GM23338 (cell line): Measurements from ENCODE around the gene CACNA2D4. TPM values are rescaled to one million over a fixed set of nuclear protein-coding genes. Genes with fewer than 3 reads are reported as not detected.

Source experiments
- ATAC-seq: fragments of 200-7000 bp; cut with Tn5 transposase; 3 replicates; pipeline ENCODE4 v1.9.1; 2020
- DNase-seq: peaks from one replicate; pipeline ENCODE4 v3.0.0-alpha.2; 2015; ENCODE audit warnings: low spot score
- H2AFZ ChIP-seq: fragments of 200-600 bp; sonication (generic); 2 replicates; pipeline ENCODE4 v1.8.0; 2016; ENCODE audit warnings: antibody characterized with exemption, mild to moderate bottlenecking, moderate library complexity
- H3F3A ChIP-seq: fragments of 200-600 bp; sonication (generic); replicated peaks from 2 replicates; pipeline ENCODE4 v1.8.0; 2017; ENCODE audit warnings: antibody characterized with exemption, mixed run types, low read depth
- H3K27ac ChIP-seq: fragments of 200-600 bp; sonication (generic); 2 replicates; pipeline ENCODE4 v1.6.1; 2016; ENCODE audit warnings: low read depth
- H3K27me3 ChIP-seq: fragments of 200-600 bp; sonication (generic); 2 replicates; pipeline ENCODE4 v1.8.0; 2016; ENCODE audit warnings: mild to moderate bottlenecking, mixed run types, moderate library complexity; ENCODE audit not compliant: insufficient read depth
- H3K36me3 ChIP-seq: fragments of 200-600 bp; sonication (generic); 2 replicates; pipeline ENCODE4 v1.8.0; 2016; ENCODE audit warnings: mild to moderate bottlenecking; ENCODE audit not compliant: insufficient read depth
- H3K4me1 ChIP-seq: fragments of 200-600 bp; sonication (generic); 2 replicates; pipeline ENCODE4 v1.8.0; 2016; ENCODE audit warnings: mild to moderate bottlenecking, moderate library complexity; ENCODE audit not compliant: insufficient read depth
- H3K4me2 ChIP-seq: fragments of 200-600 bp; sonication (generic); 2 replicates; pipeline ENCODE4 v1.7.1; 2017; ENCODE audit warnings: mixed run types
- H3K4me3 ChIP-seq: fragments of 200-600 bp; sonication (generic); 2 replicates; pipeline ENCODE4 v1.6.1; 2016; ENCODE audit warnings: mixed run types
- H3K79me2 ChIP-seq: fragments of 200-600 bp; sonication (generic); replicated peaks from 2 replicates; pipeline ENCODE4 v1.8.0; 2017; ENCODE audit warnings: mild to moderate bottlenecking; ENCODE audit not compliant: insufficient read depth
- H3K9me2 ChIP-seq: fragments of 200-600 bp; sonication (generic); 2 replicates; pipeline ENCODE4 v1.8.0; 2017; ENCODE audit not compliant: insufficient read depth
- H4K20me1 ChIP-seq: fragments of 200-600 bp; sonication (generic); replicated peaks from 2 replicates; pipeline ENCODE4 v1.8.0; 2017; ENCODE audit warnings: mild to moderate bottlenecking; ENCODE audit not compliant: insufficient read depth
- H3K27ac Mint-ChIP-seq: 2 replicates; pipeline ENCODE4 v1.8.0; 2020; ENCODE audit warnings: inconsistent platforms, mild to moderate bottlenecking, moderate library complexity, mixed read lengths
- H3K27me3 Mint-ChIP-seq: 3 replicates; pipeline ENCODE4 v1.8.0; 2022; ENCODE audit warnings: low read depth, mild to moderate bottlenecking, moderate library complexity, mixed read lengths, inconsistent platforms; ENCODE audit not compliant: insufficient read depth, poor library complexity
- H3K36me3 Mint-ChIP-seq: 3 replicates; pipeline ENCODE4 v1.8.0; 2021; ENCODE audit warnings: low read depth, mild to moderate bottlenecking, inconsistent platforms, moderate library complexity, mixed read lengths
- H3K4me1 Mint-ChIP-seq: 3 replicates; pipeline ENCODE4 v1.8.0; 2020; ENCODE audit warnings: mild to moderate bottlenecking, inconsistent platforms, mixed read lengths
- H3K4me3 Mint-ChIP-seq: 3 replicates; pipeline ENCODE4 v1.8.0; 2021; ENCODE audit warnings: moderate library complexity, mild to moderate bottlenecking, inconsistent platforms, mixed read lengths
- H3K9me3 Mint-ChIP-seq: 3 replicates; pipeline ENCODE4 v1.8.0; 2020; ENCODE audit warnings: moderate library complexity, mild to moderate bottlenecking, inconsistent platforms, mixed read lengths
- CREB1 ChIP-seq: fragments of 250-450 bp; sonication (Bioruptor Pico); IDR thresholded peaks from 2 replicates; pipeline ENCODE4 v1.5.0; 2020; ENCODE audit warnings: low read depth, mild to moderate bottlenecking, moderate library complexity
- CTCF ChIP-seq, 2 experiments: fragments of 200-600 bp in 1 of 2; sonication (generic) in 1 of 2; conservative IDR thresholded peaks; 2 replicates each; pipeline versions ENCODE4 v1.5.1 to v1.6.1; 2016 to 2017; ENCODE audit warnings: antibody characterized with exemption in 2 of 2, low read depth in 2 of 2, mild to moderate bottlenecking in 2 of 2, moderate library complexity in 1 of 2
- EZH2 ChIP-seq: fragments of 200-600 bp; sonication (generic); IDR thresholded peaks from one replicate; pipeline ENCODE4 v1.8.0; 2017; ENCODE audit warnings: antibody characterized with exemption, mild to moderate bottlenecking, low read depth; ENCODE audit not compliant: unreplicated experiment
- EZH2phosphoT487 ChIP-seq: fragments of 200-600 bp; sonication (generic); IDR thresholded peaks from one replicate; pipeline ENCODE4 v1.8.1; 2018; ENCODE audit warnings: antibody characterized with exemption; ENCODE audit not compliant: unreplicated experiment
- JUNB ChIP-seq: IDR thresholded peaks from one replicate; pipeline ENCODE4 v1.6.1; 2016; ENCODE audit warnings: antibody characterized with exemption; ENCODE audit not compliant: unreplicated experiment
- NANOG ChIP-seq: IDR thresholded peaks from 2 replicates; pipeline ENCODE4 v1.6.1; 2016; ENCODE audit warnings: antibody characterized with exemption, borderline replicate concordance
- POLR2AphosphoS5 ChIP-seq: IDR thresholded peaks from 2 replicates; pipeline ENCODE4 v1.6.1; 2016; ENCODE audit warnings: antibody characterized with exemption, low read depth
- STAT1 ChIP-seq: IDR thresholded peaks from one replicate; pipeline ENCODE4 v1.6.1; 2016; ENCODE audit warnings: antibody characterized with exemption; ENCODE audit not compliant: unreplicated experiment
- ZNF114 ChIP-seq: fragments of 250-450 bp; sonication (Bioruptor Pico); IDR thresholded peaks from 2 replicates; pipeline ENCODE4 v1.5.0; 2020; ENCODE audit warnings: mild to moderate bottlenecking, moderate library complexity
- ZNF331 ChIP-seq: fragments of 250-450 bp; sonication (Bioruptor Pico); IDR thresholded peaks from 2 replicates; pipeline ENCODE4 v1.5.0; 2020; ENCODE audit warnings: low read depth, mild to moderate bottlenecking, moderate library complexity
- ZNF462 ChIP-seq: fragments of 250-450 bp; sonication (Bioruptor Pico); IDR thresholded peaks from 2 replicates; pipeline ENCODE4 v1.5.0; 2020; ENCODE audit warnings: mild to moderate bottlenecking, moderate library complexity
- polyA plus RNA-seq: library from polyadenylated mRNA; unstranded; fragments of >200 nt; fragmentation: Nextera tagmentation; extraction: Ambion mirVana; gene quantifications from 2 replicates; pipeline ENCODE4 v1.2.1, GENCODE V29; 2016
- total RNA-seq: library from RNA; depleted of rRNA; stranded (reverse); fragments of >200 nt; shearing (Covaris generic); gene quantifications from 2 replicates; pipeline ENCODE4 v1.2.3, GENCODE V29; 2014
- TF ChIP-seq, protein P1 (sequence below): IDR thresholded peaks from one replicate; pipeline ENCODE4 v1.6.1; 2018; ENCODE audit warnings: antibody characterized with exemption; ENCODE audit not compliant: unreplicated experiment
- TF ChIP-seq, protein P2 (sequence below): IDR thresholded peaks from 2 replicates; pipeline ENCODE4 v1.6.1; 2016; ENCODE audit warnings: antibody characterized with exemption

CACNA2D4 gene
- total and polyA plus RNA-seq, 2 experiments from 2014 or later: 0.07 to 0.24 TPM

GRCh38 chr12:1910468-1910867 lies 8.0 kb downstream of the CACNA2D4 start:
- TF ChIP-seq EZH2phosphoT487: no peak
- no peak for TF ChIP-seq ZNF331 (CRISPR knock-in tag)
- TF ChIP-seq EZH2: no peak
- no peak for TF ChIP-seq NANOG
- TF ChIP-seq CTCF (conservative IDR thresholded peaks at IDR 0.05; ENCODE audit: low read depth in 2 of 2): no peak
- TF ChIP-seq, protein P1, sequence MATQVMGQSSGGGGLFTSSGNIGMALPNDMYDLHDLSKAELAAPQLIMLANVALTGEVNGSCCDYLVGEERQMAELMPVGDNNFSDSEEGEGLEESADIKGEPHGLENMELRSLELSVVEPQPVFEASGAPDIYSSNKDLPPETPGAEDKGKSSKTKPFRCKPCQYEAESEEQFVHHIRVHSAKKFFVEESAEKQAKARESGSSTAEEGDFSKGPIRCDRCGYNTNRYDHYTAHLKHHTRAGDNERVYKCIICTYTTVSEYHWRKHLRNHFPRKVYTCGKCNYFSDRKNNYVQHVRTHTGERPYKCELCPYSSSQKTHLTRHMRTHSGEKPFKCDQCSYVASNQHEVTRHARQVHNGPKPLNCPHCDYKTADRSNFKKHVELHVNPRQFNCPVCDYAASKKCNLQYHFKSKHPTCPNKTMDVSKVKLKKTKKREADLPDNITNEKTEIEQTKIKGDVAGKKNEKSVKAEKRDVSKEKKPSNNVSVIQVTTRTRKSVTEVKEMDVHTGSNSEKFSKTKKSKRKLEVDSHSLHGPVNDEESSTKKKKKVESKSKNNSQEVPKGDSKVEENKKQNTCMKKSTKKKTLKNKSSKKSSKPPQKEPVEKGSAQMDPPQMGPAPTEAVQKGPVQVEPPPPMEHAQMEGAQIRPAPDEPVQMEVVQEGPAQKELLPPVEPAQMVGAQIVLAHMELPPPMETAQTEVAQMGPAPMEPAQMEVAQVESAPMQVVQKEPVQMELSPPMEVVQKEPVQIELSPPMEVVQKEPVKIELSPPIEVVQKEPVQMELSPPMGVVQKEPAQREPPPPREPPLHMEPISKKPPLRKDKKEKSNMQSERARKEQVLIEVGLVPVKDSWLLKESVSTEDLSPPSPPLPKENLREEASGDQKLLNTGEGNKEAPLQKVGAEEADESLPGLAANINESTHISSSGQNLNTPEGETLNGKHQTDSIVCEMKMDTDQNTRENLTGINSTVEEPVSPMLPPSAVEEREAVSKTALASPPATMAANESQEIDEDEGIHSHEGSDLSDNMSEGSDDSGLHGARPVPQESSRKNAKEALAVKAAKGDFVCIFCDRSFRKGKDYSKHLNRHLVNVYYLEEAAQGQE: no peak
- no peak for TF ChIP-seq POLR2AphosphoS5
- TF ChIP-seq ZNF114 (CRISPR knock-in tag): no peak
- no peak for TF ChIP-seq CREB1 (CRISPR knock-in tag)
- no peak for TF ChIP-seq ZNF462
- no peak for TF ChIP-seq JUNB
- TF ChIP-seq STAT1: no peak
- TF ChIP-seq, protein P2, sequence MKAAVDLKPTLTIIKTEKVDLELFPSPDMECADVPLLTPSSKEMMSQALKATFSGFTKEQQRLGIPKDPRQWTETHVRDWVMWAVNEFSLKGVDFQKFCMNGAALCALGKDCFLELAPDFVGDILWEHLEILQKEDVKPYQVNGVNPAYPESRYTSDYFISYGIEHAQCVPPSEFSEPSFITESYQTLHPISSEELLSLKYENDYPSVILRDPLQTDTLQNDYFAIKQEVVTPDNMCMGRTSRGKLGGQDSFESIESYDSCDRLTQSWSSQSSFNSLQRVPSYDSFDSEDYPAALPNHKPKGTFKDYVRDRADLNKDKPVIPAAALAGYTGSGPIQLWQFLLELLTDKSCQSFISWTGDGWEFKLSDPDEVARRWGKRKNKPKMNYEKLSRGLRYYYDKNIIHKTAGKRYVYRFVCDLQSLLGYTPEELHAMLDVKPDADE: no peak
- Histone ChIP-seq H3K4me2 (no peak overlapping the region), H3K9me2 (no peaks in the 10 kb centered on the region), H3K79me2 (no peaks in the 10 kb centered on the region), H3F3A (no peaks in the 10 kb centered on the region), H3K27ac (no peak overlapping the region), H3K4me3 (no peak overlapping the region), H2AFZ (no peak overlapping the region), H4K20me1 (no peaks in the 10 kb centered on the region), H3K4me1 (no peaks in the 10 kb centered on the region), H3K36me3 (no peaks in the 10 kb centered on the region), H3K27me3 (no peaks in the 10 kb centered on the region)
- Mint-ChIP-seq H3K27me3 (peaks cover 6% of the 10 kb centered on the region), H3K4me1 (peaks cover 2% of the 10 kb centered on the region; the same call in 1 of the 3 replicates), H3K9me3 (peaks cover 7% of the 10 kb centered on the region; the same call in 2 of the 3 replicates), H3K27ac (no peak overlapping the region), H3K4me3 (no peak overlapping the region), H3K36me3 (no peaks in the 10 kb centered on the region)
- ATAC-seq (no peak), DNase-seq (no peak)
